Bone marrow (tissue), 2 donors: ENCODE data around the gene EDA.

Source experiments
- DNase-seq, 2 donors: peaks; one replicate each; lab custom pipeline; 2025; lab: John Stamatoyannopoulos, UW

The EDA gene

DNA sequence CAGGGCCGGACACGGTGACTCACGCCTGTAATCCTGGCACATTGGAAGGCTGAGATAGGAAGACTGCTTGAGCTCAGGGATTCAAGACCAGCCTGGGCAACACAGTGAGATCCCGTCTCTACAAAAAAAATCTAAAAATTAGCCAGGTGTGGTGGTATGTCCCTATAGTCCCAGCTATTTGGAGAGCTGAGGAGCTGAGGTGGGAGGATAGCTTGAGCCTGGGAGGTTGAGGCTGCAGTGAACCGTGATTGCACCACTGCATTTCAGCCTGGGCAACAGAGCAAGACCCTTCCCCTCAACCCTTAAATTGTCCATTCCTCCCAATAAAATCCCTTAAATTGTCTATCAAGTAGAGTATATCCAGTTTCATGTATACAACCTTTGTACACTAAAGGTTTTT lies 463.4 kb downstream of the EDA start:
- no peak for DNase-seq

DNA sequence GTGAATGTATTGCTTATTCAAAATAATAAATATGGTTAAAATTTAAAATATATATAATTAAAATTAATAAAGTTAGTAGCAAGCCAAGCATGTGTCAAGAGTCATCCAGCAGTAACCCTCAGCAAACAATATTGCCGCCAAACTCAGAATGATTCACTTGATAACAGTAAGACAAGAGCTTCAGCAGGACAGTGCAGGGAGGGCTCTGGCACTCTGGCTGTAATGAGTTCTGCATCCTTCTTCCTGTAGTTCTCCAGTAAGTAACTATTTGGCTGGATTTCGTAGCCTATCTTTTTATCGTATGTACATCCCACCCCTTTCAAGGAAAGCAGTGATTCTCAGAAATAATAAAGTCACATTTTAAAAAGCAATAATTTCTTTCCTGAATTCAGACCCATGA lies 464.0 kb downstream of the EDA start:
- DNase-seq = no peak

- no peak for DNase-seq
Measured at GRCh38 chrX:70082723-70083122, 466.8 kb downstream of the EDA start.

GRCh38 chrX:70084592-70085240 lies 468.8 kb downstream of the EDA start:
- no peak for DNase-seq

- DNase-seq = no peak
Measured at GRCh38 chrX:70087857-70088630, 472.1 kb downstream of the EDA start.

GRCh38 chrX:70088751-70089150 lies 472.8 kb downstream of the EDA start:
- no peak for DNase-seq
